A673 (cell line): ENCODE data around the gene BTBD3. TPM values are rescaled to one million over a fixed set of nuclear protein-coding genes. Genes with fewer than 3 reads are reported as not detected.

Source experiments
- BruUV-seq: library from RNA; stranded (reverse); fragments of 400-500 nt; replicated peaks from 2 replicates; lab custom pipeline; 2021; lab: Mats Ljungman, UMichigan
- CTCF ChIA-PET: fragments of 300-600 bp; sonication (Branson Sonifier 250); formaldehyde crosslinking; loops from one replicate; lab custom pipeline; 2022; ENCODE audit warnings: antibody characterized with exemption; lab: Charles Lee
- POLR2A ChIA-PET: fragments of 300-600 bp; sonication (Branson Sonifier 250); formaldehyde crosslinking; loops from one replicate; lab custom pipeline; 2022; ENCODE audit warnings: antibody characterized with exemption; ENCODE audit not compliant: low non-redundant PET; lab: Charles Lee
- DNase-seq: peaks from one replicate; pipeline ENCODE4 v3.0.0-alpha.2; 2015; ENCODE audit warnings: low spot score
- H3K27ac ChIP-seq: fragments of 200-600 bp; sonication (generic); 2 replicates; pipeline ENCODE4 v1.5.1; 2016; ENCODE audit warnings: mixed run types, low read depth, mild to moderate bottlenecking, mixed read lengths, antibody characterized with exemption, low read length; ENCODE audit not compliant: poor library complexity, severe bottlenecking
- H3K27me3 ChIP-seq: fragments of 200-600 bp; sonication (generic); replicated peaks from 2 replicates; pipeline ENCODE4 v1.6.1; 2017; ENCODE audit warnings: mixed run types, low read depth, mild to moderate bottlenecking, mixed read lengths, antibody characterized with exemption, low read length; ENCODE audit not compliant: insufficient read depth, poor library complexity
- H3K36me3 ChIP-seq: fragments of 200-600 bp; sonication (generic); 2 replicates; pipeline ENCODE4 v1.6.1; 2016; ENCODE audit warnings: mixed run types, mild to moderate bottlenecking, mixed read lengths, antibody characterized with exemption, low read length; ENCODE audit not compliant: insufficient read depth, poor library complexity, severe bottlenecking
- H3K4me1 ChIP-seq: fragments of 200-600 bp; sonication (generic); 2 replicates; pipeline ENCODE4 v1.6.1; 2017; ENCODE audit warnings: mixed run types, mild to moderate bottlenecking, mixed read lengths, antibody characterized with exemption, low read length; ENCODE audit not compliant: insufficient read depth, poor library complexity, severe bottlenecking
- H3K4me3 ChIP-seq: fragments of 200-600 bp; sonication (generic); 2 replicates; pipeline ENCODE4 v1.5.1; 2016; ENCODE audit warnings: low read depth, mixed run types, mild to moderate bottlenecking, mixed read lengths, low read length; ENCODE audit not compliant: poor library complexity, severe bottlenecking
- H3K9me3 ChIP-seq: fragments of 200-600 bp; sonication (generic); 2 replicates; pipeline ENCODE4 v1.6.1; 2016; ENCODE audit warnings: mixed run types, low read depth, mild to moderate bottlenecking, mixed read lengths, antibody characterized with exemption, low read length; ENCODE audit not compliant: poor library complexity, severe bottlenecking
- CTCF ChIP-seq: fragments of 300-800, 200-600 bp; sonication (generic); conservative IDR thresholded peaks from 2 replicates; pipeline ENCODE4 v1.5.1; 2017; ENCODE audit warnings: low read depth, mild to moderate bottlenecking, antibody characterized with exemption, low read length, moderate library complexity, mixed read lengths
- EZH2 ChIP-seq: fragments of 200-600 bp; sonication (generic); IDR thresholded peaks from 2 replicates; pipeline ENCODE4 v1.6.1; 2017; ENCODE audit warnings: borderline replicate concordance, low read depth, mild to moderate bottlenecking, mixed read lengths, antibody characterized with exemption, low read length; ENCODE audit not compliant: poor library complexity, severe bottlenecking
- intact Hi-C: fragments of 100-400 bp; cut with micrococcal nuclease; formaldehyde crosslinking; loops from one replicate; pipeline ENCODE4 v1.10.0; 2022; ENCODE audit not compliant: unreplicated experiment
- total RNA-seq: library from RNA; stranded (reverse); gene quantifications from 2 replicates; pipeline ENCODE4 v1.2.3, GENCODE V29; 2021

The BTBD3 gene
- total RNA-seq, 1 experiment from 2014 or later, result 43.5 TPM

DNA sequence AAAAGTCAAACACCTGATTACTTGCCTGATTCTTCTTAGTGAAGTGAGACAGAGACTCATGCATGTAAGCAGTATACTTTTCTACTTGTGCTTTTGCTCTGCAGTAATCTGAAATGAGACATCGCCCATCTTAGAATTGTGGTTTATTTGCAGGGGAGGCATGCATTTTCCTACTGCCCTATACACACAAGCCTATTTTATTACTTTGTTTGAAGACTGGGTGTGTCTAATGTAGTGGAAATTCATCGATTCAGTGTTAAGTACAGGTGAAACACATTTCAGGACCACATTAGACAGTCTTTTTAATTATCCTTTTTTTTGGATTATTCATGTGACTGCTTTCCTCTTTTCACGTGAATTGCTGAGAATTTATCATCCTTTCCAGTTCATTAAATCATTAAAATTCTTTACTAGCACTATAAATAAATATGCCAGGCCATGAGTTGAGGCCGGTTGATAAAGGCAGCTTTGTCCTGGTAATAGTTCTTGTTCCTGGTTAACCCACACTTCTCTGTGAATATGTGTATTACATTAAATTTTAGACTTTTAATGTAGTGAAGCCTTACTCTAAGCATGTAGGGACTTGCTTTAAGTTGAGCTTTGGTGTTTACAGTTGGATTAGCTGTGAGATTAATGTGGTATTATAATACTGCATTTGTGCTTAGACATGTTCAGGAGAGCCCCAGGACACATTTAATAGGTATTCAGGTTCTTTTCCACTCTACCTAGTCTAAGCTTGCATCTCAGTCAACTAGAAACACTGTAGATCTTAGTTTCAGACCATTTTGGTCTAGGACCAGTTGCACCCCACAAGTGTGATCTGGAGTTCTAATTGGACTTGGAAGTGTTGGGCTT is 10.8 kb upstream of the BTBD3 start:
- ChIA-PET POLR2A (no interaction called here), CTCF (no interaction called here)
- H3K9me3 ChIP-seq, result no peaks in the 10 kb centered on the region
- H3K36me3 ChIP-seq, result no peaks in the 10 kb centered on the region
- H3K27me3 ChIP-seq, result no peaks in the 10 kb centered on the region
- H3K27ac ChIP-seq, result no peak overlapping the region
- BruUV-seq, result no TSS peak
- no peak for DNase-seq
- TF ChIP-seq EZH2 (no peak), CTCF (no peak)
- intact Hi-C loops, result no loop called here
- H3K4me1 ChIP-seq, result peaks cover 13% of the 10 kb centered on the region
- no peak overlapping the region for H3K4me3 ChIP-seq

DNA sequence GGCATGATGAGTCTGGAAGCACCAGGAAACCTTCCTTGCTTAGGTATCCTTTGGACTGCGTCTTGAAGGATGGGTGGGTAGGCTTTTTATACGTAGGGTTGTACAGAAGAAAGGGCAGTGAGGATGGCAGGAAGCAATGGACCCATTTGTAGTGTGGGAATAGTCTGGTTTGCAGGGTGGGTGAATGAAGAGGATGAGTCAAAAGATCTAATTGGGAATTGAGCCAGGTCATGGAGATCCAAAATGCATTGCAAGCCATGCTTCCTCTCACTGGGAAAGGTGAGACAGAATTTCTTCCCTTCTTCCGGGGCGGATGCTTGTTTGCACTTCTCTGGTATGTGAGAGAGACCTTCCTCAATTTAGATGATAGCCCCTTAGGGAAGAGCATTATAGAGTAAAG is 10.1 kb upstream of the BTBD3 start:
- Histone ChIP-seq H3K27me3 (no peaks in the 10 kb centered on the region), H3K9me3 (no peaks in the 10 kb centered on the region), H3K4me1 (peaks cover 16% of the 10 kb centered on the region), H3K27ac (no peak overlapping the region), H3K4me3 (no peak overlapping the region), H3K36me3 (no peaks in the 10 kb centered on the region)
- no TSS peak for BruUV-seq
- TF ChIP-seq EZH2, result no peak
- TF ChIP-seq CTCF, result no peak
- DNase-seq, result no peak
- POLR2A ChIA-PET, result no interaction called here
- CTCF ChIA-PET, result no interaction called here
- intact Hi-C loops, result no loop called here

DNA sequence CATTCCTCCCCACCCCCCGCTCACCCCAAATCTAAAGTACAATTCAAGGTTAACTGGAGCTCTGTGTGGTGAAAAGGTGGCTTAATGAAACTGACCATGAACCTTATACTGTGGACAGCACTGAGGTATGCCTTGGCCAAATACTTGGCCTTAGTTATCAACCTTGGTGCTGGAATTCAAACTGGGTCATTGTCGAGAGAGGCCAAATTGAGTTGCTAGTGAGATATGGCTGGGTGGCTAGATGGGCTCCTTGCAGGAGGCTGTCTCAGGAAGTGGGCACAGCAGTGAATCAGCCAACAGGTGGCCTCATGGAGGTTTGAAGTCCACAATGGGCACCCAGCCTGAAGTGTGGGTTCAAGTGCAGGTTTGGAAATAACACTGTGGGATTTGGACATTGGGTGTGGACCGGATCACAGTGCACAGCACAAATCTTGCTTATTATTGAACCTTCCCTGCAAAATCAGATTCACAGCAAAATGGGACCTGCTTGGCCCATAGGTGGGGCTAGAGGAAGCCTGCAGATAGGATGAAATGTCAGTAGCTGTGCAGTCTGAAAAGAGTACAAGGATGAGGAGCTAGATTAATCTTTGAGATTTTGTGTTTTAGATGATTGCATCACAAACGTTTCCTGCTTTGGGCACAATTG is 5.6 kb upstream of the BTBD3 start:
- no TSS peak for BruUV-seq
- Histone ChIP-seq H3K4me3 (no peak overlapping the region), H3K27me3 (no peaks in the 10 kb centered on the region), H3K27ac (no peak overlapping the region), H3K9me3 (no peaks in the 10 kb centered on the region), H3K36me3 (no peaks in the 10 kb centered on the region), H3K4me1 (peaks cover 7% of the 10 kb centered on the region)
- TF ChIP-seq CTCF (peak; percentile 82), EZH2 (no peak)
- POLR2A ChIA-PET, result no interaction called here
- CTCF ChIA-PET, result interaction anchor here (0.7 kb wide), 1 partner anchor 10 kb away, joined by 4 read pairs; no protein-coding TSS in a partner anchor
- intact Hi-C loops, result no loop called here
- peak; percentile 47 for DNase-seq
